Parathyroid adenoma (tissue), 2 donors: ENCODE data around the gene COBLL1.

Experiments
- H2AFZ ChIP-seq: fragments of 300-600 bp; sonication (generic); one replicate; pipeline ENCODE4 v1.7.0; 2017; ENCODE audit warnings: antibody characterized with exemption, mild to moderate bottlenecking
- H3K27ac ChIP-seq: fragments of 300-600 bp; sonication (generic); one replicate; pipeline ENCODE4 v1.7.0; 2017
- H3K27me3 ChIP-seq: fragments of 300-600 bp; sonication (generic); one replicate; pipeline ENCODE4 v1.7.0; 2017; ENCODE audit warnings: low read length; ENCODE audit not compliant: control insufficient read depth, insufficient read depth
- H3K36me3 ChIP-seq: fragments of 300-600 bp; sonication (generic); one replicate; pipeline ENCODE4 v1.7.0; 2017; ENCODE audit warnings: low read length; ENCODE audit not compliant: control insufficient read depth, insufficient read depth
- H3K4me1 ChIP-seq: fragments of 300-600 bp; sonication (generic); one replicate; pipeline ENCODE4 v1.7.0; 2017; ENCODE audit warnings: control low read depth
- H3K4me2 ChIP-seq: fragments of 300-600 bp; sonication (generic); one replicate; pipeline ENCODE4 v1.7.0; 2017; ENCODE audit warnings: low read length
- H3K4me3 ChIP-seq: fragments of 300-600 bp; sonication (generic); one replicate; pipeline ENCODE4 v1.7.0; 2017; ENCODE audit warnings: low read depth, low read length
- H3K79me2 ChIP-seq: fragments of 300-600 bp; sonication (generic); one replicate; pipeline ENCODE4 v1.7.0; 2017; ENCODE audit warnings: control low read depth
- H3K9ac ChIP-seq: fragments of 300-600 bp; sonication (generic); one replicate; pipeline ENCODE4 v1.7.0; 2017; ENCODE audit warnings: mild to moderate bottlenecking
- H3K9me3 ChIP-seq: fragments of 300-600 bp; sonication (generic); one replicate; pipeline ENCODE4 v1.7.0; 2017; ENCODE audit warnings: low read length; ENCODE audit not compliant: control insufficient read depth
- CTCF ChIP-seq: fragments of 300-600 bp; sonication (generic); IDR thresholded peaks from one replicate; pipeline ENCODE4 v1.7.0; 2017; ENCODE audit warnings: antibody characterized with exemption, mild to moderate bottlenecking
- donor health status: primary hyperparathyroidism.

Gene COBLL1

GRCh38 chr2:164875334-164876205, 33.9 kb upstream of the COBLL1 start:
- no peak overlapping the region for H3K4me2 ChIP-seq
- no peaks in the 10 kb centered on the region for H3K9me3 ChIP-seq
- H3K27me3 ChIP-seq = no peaks in the 10 kb centered on the region
- no peaks in the 10 kb centered on the region for H3K4me1 ChIP-seq
- no peaks in the 10 kb centered on the region for H3K79me2 ChIP-seq
- H3K4me3 ChIP-seq = no peak overlapping the region
- no peaks in the 10 kb centered on the region for H3K36me3 ChIP-seq
- H2AFZ ChIP-seq = no peak overlapping the region
- H3K9ac ChIP-seq = no peak overlapping the region
- no peak overlapping the region for H3K27ac ChIP-seq
- no peak for TF ChIP-seq CTCF

GRCh38 chr2:164873210-164873908, 31.7 kb upstream of the COBLL1 start:
- H2AFZ ChIP-seq = no peak overlapping the region
- no peak for TF ChIP-seq CTCF
- H3K9ac ChIP-seq = no peak overlapping the region
- no peaks in the 10 kb centered on the region for H3K36me3 ChIP-seq
- no peaks in the 10 kb centered on the region for H3K79me2 ChIP-seq
- no peaks in the 10 kb centered on the region for H3K4me1 ChIP-seq
- H3K4me3 ChIP-seq = no peak overlapping the region
- no peaks in the 10 kb centered on the region for H3K9me3 ChIP-seq
- no peaks in the 10 kb centered on the region for H3K27me3 ChIP-seq
- no peak overlapping the region for H3K27ac ChIP-seq
- no peak overlapping the region for H3K4me2 ChIP-seq

- Histone ChIP-seq H3K27ac (no peak overlapping the region), H3K4me3 (no peak overlapping the region), H2AFZ (no peak overlapping the region), H3K4me2 (no peak overlapping the region), H3K9me3 (no peaks in the 10 kb centered on the region), H3K79me2 (no peaks in the 10 kb centered on the region), H3K4me1 (no peaks in the 10 kb centered on the region), H3K36me3 (no peaks in the 10 kb centered on the region), H3K9ac (no peak overlapping the region), H3K27me3 (no peaks in the 10 kb centered on the region)
- TF ChIP-seq CTCF = no peak
Observed at GRCh38 chr2:164871404-164871803, 29.8 kb upstream of the COBLL1 start.

GRCh38 chr2:164869420-164869772, 27.8 kb upstream of the COBLL1 start:
- TF ChIP-seq CTCF = no peak
- Histone ChIP-seq H3K9ac (no peak overlapping the region), H2AFZ (no peak overlapping the region)

More at GRCh38 chr2:164869420-164869772, 27.8 kb upstream of the COBLL1 start:
- no peaks in the 10 kb centered on the region for H3K27me3 ChIP-seq
- H3K9me3 ChIP-seq = no peaks in the 10 kb centered on the region
- H3K79me2 ChIP-seq = no peaks in the 10 kb centered on the region
- no peak overlapping the region for H3K4me3 ChIP-seq
- no peak overlapping the region for H3K4me2 ChIP-seq
- H3K27ac ChIP-seq = no peak overlapping the region
- H3K36me3 ChIP-seq = no peaks in the 10 kb centered on the region
- no peaks in the 10 kb centered on the region for H3K4me1 ChIP-seq
